GM12864 (cell line): Measurements from ENCODE around the gene IL1RAPL2.
"Not testable (repeated sequence)": the region's sequence is repeated elsewhere in the genome, so short reads cannot be mapped to it uniquely, and the experiment has no call there.

Experiments used
- DNase-seq: peaks from one replicate; pipeline ENCODE4 v3.0.0-alpha.2; 2011; ENCODE audit warnings: low read depth
- H3K4me3 ChIP-seq: 2 replicates; pipeline ENCODE4 v1.5.1; 2011; ENCODE audit warnings: mild to moderate bottlenecking, low read depth, low read length, control low read depth
- CTCF ChIP-seq: IDR thresholded peaks from 2 replicates; pipeline ENCODE4 v1.5.1; 2011; ENCODE audit warnings: low read depth, mild to moderate bottlenecking, moderate library complexity, low read length, control low read depth, inconsistent platforms; ENCODE audit errors: missing control alignments

The IL1RAPL2 gene

GRCh38 chrX:105229146-105229545, 663.1 kb downstream of the IL1RAPL2 start:
- no peak overlapping the region for H3K4me3 ChIP-seq
- DNase-seq = no peak
- TF ChIP-seq CTCF = no peak

GRCh38 chrX:105237407-105237806, 671.4 kb downstream of the IL1RAPL2 start:
- not testable (repeated sequence) for H3K4me3 ChIP-seq, DNase-seq

GRCh38 chrX:105241056-105241455, 675.1 kb downstream of the IL1RAPL2 start:
- no peak for DNase-seq
- no peak overlapping the region for H3K4me3 ChIP-seq
- no peak for TF ChIP-seq CTCF

- H3K4me3 ChIP-seq = no peak overlapping the region
- no peak for TF ChIP-seq CTCF
- no peak for DNase-seq
These were observed 694.5 kb downstream of the IL1RAPL2 start for GRCh38 chrX:105260291-105261043.

- DNase-seq = no peak
- no peak overlapping the region for H3K4me3 ChIP-seq
- TF ChIP-seq CTCF = no peak
These were observed 697.2 kb downstream of the IL1RAPL2 start for GRCh38 chrX:105263171-105263570.

GRCh38 chrX:105263801-105264200, 697.8 kb downstream of the IL1RAPL2 start:
- DNase-seq = no peak
- H3K4me3 ChIP-seq = no peak overlapping the region
- TF ChIP-seq CTCF = no peak

GRCh38 chrX:105265093-105265492, 699.1 kb downstream of the IL1RAPL2 start:
- no peak for DNase-seq
- no peak overlapping the region for H3K4me3 ChIP-seq
- TF ChIP-seq CTCF = no peak
